HG03432 (cell line): Measurements from ENCODE around the gene FAM9A.

ENCODE experiments used
- ATAC-seq: cut with Tn5 transposase; IDR thresholded peaks from one replicate; pipeline ENCODE4 v1.9.1; 2021; ENCODE audit warnings: mild to moderate bottlenecking, moderate library complexity; ENCODE audit not compliant: unreplicated experiment

Gene FAM9A

GRCh38 chrX:8801041-8801599, at the start of gene FAM9A:
Gene FAM9A (minus strand): TSS chrX:8801383. CDS start chrX:8800171, 1,212 bp downstream.
- no peak for ATAC-seq

- ATAC-seq = no peak
These were observed 49.3 kb upstream of the FAM9A start for GRCh38 chrX:8850478-8850877.

GRCh38 chrX:8849945-8850344, 48.8 kb upstream of the FAM9A start:
- ATAC-seq = no peak

GRCh38 chrX:8849458-8849857, 48.3 kb upstream of the FAM9A start:
- ATAC-seq = no peak

GRCh38 chrX:8848911-8849310, 47.7 kb upstream of the FAM9A start:
- ATAC-seq = no peak

GRCh38 chrX:8848441-8848840, 47.3 kb upstream of the FAM9A start:
- ATAC-seq = no peak

GRCh38 chrX:8847360-8847759, 46.2 kb upstream of the FAM9A start:
- no peak for ATAC-seq

GRCh38 chrX:8846266-8846665, 45.1 kb upstream of the FAM9A start:
- ATAC-seq = no peak

GRCh38 chrX:8845469-8845868, 44.3 kb upstream of the FAM9A start:
- ATAC-seq = no peak

- no peak for ATAC-seq
These were observed 43.9 kb upstream of the FAM9A start for GRCh38 chrX:8845060-8845459.

GRCh38 chrX:8844157-8844556, 43.0 kb upstream of the FAM9A start:
- ATAC-seq = no peak

GRCh38 chrX:8841911-8842310, 40.7 kb upstream of the FAM9A start:
- no peak for ATAC-seq

- no peak for ATAC-seq
These were observed 33.2 kb upstream of the FAM9A start for GRCh38 chrX:8834392-8834791.

GRCh38 chrX:8832582-8833378, 31.6 kb upstream of the FAM9A start:
- ATAC-seq = no peak

- no peak for ATAC-seq
These were observed 22.5 kb upstream of the FAM9A start for GRCh38 chrX:8823698-8824097.

GRCh38 chrX:8822002-8822401, 20.8 kb upstream of the FAM9A start:
- ATAC-seq = no peak

- no peak for ATAC-seq
These were observed 19.8 kb upstream of the FAM9A start for GRCh38 chrX:8820910-8821527.

- ATAC-seq = no peak
These were observed 14.4 kb upstream of the FAM9A start for GRCh38 chrX:8815460-8816065.

GRCh38 chrX:8813036-8813435, 11.9 kb upstream of the FAM9A start:
- ATAC-seq = no peak

GRCh38 chrX:8811611-8812010, 10.4 kb upstream of the FAM9A start:
- ATAC-seq = no peak

- no peak for ATAC-seq
These were observed 7.5 kb upstream of the FAM9A start for GRCh38 chrX:8808661-8809060.

- ATAC-seq = no peak
These were observed 4.8 kb upstream of the FAM9A start for GRCh38 chrX:8805974-8806373.
